Stomach (tissue), 4 donors: Measurements from ENCODE around the gene RCBTB2.

ENCODE experiments used
- EP300 ChIP-seq: sonication (generic); formaldehyde crosslinking; IDR thresholded peaks from one replicate; pipeline ENCODE4 v1.6.1; 2017; ENCODE audit warnings: antibody characterized with exemption
- POLR2AphosphoS5 ChIP-seq, 3 donors: sonication (generic); formaldehyde crosslinking; IDR thresholded peaks; one replicate each; pipeline ENCODE4 v1.6.1; 2016; ENCODE audit warnings: antibody characterized with exemption in 3 of 3

DNA sequence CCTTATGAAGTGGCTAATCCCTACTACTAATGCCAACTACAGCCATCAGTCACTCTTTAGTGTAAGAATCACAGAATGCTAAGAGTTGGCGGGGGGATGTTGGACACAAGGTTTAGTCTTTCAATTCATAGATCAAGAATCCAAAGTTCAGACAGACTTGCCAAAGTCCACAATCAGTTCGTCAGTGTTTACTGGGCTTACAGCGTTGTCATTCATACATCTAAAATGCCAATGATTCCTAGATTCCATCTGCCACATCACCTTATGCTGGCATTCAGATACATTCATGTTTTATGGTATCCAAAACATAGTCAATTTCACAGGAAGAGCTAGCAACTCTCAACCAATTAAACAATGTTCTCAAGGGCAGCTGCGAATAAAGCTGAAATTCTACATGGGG lies 18.1 kb downstream of the RCBTB2 start:
- no peak for TF ChIP-seq EP300
- TF ChIP-seq POLR2AphosphoS5 (IDR thresholded peaks at IDR 0.05), result no peak
